ENCODE data around the gene PDK2. TPM values are rescaled to one million over a fixed set of nuclear protein-coding genes. Genes with fewer than 3 reads are reported as not detected.

The PDK2 gene
- total and polyA plus RNA-seq, 2 experiments from 2014 or later, result 12.0 to 15.9 TPM

DNA sequence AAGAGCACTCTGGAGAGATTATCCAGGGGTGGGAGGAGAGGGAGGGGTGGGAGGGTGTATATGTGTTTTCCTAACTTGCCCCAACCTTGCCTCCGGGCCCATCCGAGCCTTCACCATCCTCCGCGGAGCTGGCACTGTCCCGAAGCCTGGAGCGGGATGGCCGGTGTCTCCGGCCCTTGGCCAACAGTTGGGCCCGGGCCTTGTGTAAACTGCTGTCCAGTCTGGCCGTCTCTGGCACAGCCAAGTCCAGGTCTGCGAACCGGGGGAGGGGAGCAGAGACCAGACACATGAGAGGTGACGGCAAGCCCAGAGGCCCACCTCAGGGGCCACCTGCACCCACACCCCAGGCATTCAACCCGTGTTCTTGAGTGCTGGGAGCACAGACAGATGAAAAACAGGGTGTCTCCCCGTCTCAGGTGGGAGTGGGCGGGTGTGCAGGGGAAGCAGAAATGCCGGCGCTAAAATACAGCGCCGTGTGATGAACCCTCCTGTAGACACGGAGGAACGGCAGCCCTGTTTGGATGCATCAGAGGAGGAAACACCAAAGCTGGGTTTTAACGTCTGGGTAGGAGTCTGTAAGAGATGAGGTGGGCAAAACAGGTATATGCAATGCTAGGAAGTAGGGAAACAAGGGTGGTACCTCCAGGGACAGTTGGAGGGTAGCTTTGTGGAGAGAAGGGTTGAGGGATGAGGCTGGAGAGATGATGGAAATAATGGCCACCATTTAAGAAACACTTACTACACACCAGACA lies 23.1 kb downstream of the PDK2 start:
- Histone ChIP-seq H3K27me3 (ENCODE audit: insufficient read depth) (peaks cover 44% of the 10 kb centered on the region), H3F3A (replicated peaks; ENCODE audit: low read depth) (peaks cover 6% of the 10 kb centered on the region; the same call in 1 of the 2 replicates), H3K4me2 (peak overlapping the region; percentile 78; the same call in 1 of the 2 replicates), H3K9me2 (ENCODE audit: insufficient read depth) (no peaks in the 10 kb centered on the region), H3K36me3 (ENCODE audit: insufficient read depth) (no peaks in the 10 kb centered on the region), H3K4me3 (no peak overlapping the region), H2AFZ (no peak overlapping the region), H4K20me1 (replicated peaks; ENCODE audit: insufficient read depth) (no peaks in the 10 kb centered on the region), H3K79me2 (replicated peaks; ENCODE audit: insufficient read depth) (no peaks in the 10 kb centered on the region), H3K27ac (ENCODE audit: low read depth) (no peak overlapping the region), H3K4me1 (ENCODE audit: insufficient read depth) (peaks cover 15% of the 10 kb centered on the region; the same call in 1 of the 2 replicates)
- DNase-seq (ENCODE audit: low spot score), result no peak
- no peak overlapping the region for H3K27ac Mint-ChIP-seq
- peak overlapping the region; percentile 65; the same call in 1 of the 3 replicates for H3K4me3 Mint-ChIP-seq
- peaks cover 4% of the 10 kb centered on the region; the same call in 2 of the 3 replicates for H3K36me3 Mint-ChIP-seq (ENCODE audit: low read depth)
- H3K27me3 Mint-ChIP-seq (ENCODE audit: insufficient read depth, low read depth, poor library complexity), result peaks cover 43% of the 10 kb centered on the region
- TF ChIP-seq STAT1 (IDR thresholded peaks at IDR 0.05; ENCODE audit: unreplicated experiment), result no peak
- no peak for TF ChIP-seq CREB1 (CRISPR knock-in tag; IDR thresholded peaks at IDR 0.05; ENCODE audit: low read depth)
- TF ChIP-seq, protein P1, sequence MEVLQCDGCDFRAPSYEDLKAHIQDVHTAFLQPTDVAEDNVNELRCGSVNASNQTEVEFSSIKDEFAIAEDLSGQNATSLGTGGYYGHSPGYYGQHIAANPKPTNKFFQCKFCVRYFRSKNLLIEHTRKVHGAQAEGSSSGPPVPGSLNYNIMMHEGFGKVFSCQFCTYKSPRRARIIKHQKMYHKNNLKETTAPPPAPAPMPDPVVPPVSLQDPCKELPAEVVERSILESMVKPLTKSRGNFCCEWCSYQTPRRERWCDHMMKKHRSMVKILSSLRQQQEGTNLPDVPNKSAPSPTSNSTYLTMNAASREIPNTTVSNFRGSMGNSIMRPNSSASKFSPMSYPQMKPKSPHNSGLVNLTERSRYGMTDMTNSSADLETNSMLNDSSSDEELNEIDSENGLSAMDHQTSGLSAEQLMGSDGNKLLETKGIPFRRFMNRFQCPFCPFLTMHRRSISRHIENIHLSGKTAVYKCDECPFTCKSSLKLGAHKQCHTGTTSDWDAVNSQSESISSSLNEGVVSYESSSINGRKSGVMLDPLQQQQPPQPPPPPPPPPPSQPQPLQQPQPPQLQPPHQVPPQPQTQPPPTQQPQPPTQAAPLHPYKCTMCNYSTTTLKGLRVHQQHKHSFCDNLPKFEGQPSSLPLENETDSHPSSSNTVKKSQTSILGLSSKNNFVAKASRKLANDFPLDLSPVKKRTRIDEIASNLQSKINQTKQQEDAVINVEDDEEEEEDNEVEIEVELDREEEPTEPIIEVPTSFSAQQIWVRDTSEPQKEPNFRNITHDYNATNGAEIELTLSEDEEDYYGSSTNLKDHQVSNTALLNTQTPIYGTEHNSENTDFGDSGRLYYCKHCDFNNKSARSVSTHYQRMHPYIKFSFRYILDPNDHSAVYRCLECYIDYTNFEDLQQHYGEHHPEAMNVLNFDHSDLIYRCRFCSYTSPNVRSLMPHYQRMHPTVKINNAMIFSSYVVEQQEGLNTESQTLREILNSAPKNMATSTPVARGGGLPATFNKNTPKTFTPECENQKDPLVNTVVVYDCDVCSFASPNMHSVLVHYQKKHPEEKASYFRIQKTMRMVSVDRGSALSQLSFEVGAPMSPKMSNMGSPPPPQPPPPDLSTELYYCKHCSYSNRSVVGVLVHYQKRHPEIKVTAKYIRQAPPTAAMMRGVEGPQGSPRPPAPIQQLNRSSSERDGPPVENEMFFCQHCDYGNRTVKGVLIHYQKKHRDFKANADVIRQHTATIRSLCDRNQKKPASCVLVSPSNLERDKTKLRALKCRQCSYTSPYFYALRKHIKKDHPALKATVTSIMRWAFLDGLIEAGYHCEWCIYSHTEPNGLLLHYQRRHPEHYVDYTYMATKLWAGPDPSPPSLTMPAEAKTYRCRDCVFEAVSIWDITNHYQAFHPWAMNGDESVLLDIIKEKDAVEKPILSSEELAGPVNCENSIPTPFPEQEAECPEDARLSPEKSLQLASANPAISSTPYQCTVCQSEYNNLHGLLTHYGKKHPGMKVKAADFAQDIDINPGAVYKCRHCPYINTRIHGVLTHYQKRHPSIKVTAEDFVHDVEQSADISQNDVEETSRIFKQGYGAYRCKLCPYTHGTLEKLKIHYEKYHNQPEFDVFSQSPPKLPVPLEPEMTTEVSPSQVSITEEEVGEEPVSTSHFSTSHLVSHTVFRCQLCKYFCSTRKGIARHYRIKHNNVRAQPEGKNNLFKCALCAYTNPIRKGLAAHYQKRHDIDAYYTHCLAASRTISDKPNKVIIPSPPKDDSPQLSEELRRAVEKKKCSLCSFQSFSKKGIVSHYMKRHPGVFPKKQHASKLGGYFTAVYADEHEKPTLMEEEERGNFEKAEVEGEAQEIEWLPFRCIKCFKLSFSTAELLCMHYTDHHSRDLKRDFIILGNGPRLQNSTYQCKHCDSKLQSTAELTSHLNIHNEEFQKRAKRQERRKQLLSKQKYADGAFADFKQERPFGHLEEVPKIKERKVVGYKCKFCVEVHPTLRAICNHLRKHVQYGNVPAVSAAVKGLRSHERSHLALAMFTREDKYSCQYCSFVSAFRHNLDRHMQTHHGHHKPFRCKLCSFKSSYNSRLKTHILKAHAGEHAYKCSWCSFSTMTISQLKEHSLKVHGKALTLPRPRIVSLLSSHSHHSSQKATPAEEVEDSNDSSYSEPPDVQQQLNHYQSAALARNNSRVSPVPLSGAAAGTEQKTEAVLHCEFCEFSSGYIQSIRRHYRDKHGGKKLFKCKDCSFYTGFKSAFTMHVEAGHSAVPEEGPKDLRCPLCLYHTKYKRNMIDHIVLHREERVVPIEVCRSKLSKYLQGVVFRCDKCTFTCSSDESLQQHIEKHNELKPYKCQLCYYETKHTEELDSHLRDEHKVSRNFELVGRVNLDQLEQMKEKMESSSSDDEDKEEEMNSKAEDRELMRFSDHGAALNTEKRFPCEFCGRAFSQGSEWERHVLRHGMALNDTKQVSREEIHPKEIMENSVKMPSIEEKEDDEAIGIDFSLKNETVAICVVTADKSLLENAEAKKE (CRISPR knock-in tag; IDR thresholded peaks at IDR 0.05), result no peak
- no peak for TF ChIP-seq NANOG (IDR thresholded peaks at IDR 0.05; ENCODE audit: borderline replicate concordance)
- no peak for TF ChIP-seq CTCF (conservative IDR thresholded peaks at IDR 0.05; ENCODE audit: low read depth in 2 of 2)
- TF ChIP-seq POLR2AphosphoS5 (IDR thresholded peaks at IDR 0.05; ENCODE audit: low read depth), result no peak
- TF ChIP-seq ETS1 (IDR thresholded peaks at IDR 0.05), result no peak
- TF ChIP-seq ZNF114 (CRISPR knock-in tag; IDR thresholded peaks at IDR 0.05), result no peak
- TF ChIP-seq REST (IDR thresholded peaks at IDR 0.05; ENCODE audit: unreplicated experiment), result no peak
- no peak for TF ChIP-seq EZH2phosphoT487 (IDR thresholded peaks at IDR 0.05; ENCODE audit: unreplicated experiment)
- no peak for TF ChIP-seq JUNB (IDR thresholded peaks at IDR 0.05; ENCODE audit: unreplicated experiment)
- TF ChIP-seq ZNF331 (CRISPR knock-in tag; IDR thresholded peaks at IDR 0.05; ENCODE audit: low read depth), result no peak
- TF ChIP-seq EZH2 (IDR thresholded peaks at IDR 0.05; ENCODE audit: low read depth, unreplicated experiment), result no peak
- ATAC-seq, result no peak
- H3K4me1 Mint-ChIP-seq, result peaks cover 31% of the 10 kb centered on the region
- H3K9me3 Mint-ChIP-seq, result no peaks in the 10 kb centered on the region
